GM23338 (cell line): Measurements from ENCODE around the gene CNDP2. TPM values are rescaled to one million over a fixed set of nuclear protein-coding genes. Genes with fewer than 3 reads are reported as not detected.

Experiments used
- ATAC-seq: fragments of 200-7000 bp; cut with Tn5 transposase; 3 replicates; pipeline ENCODE4 v1.9.1; 2020
- DNase-seq: peaks from one replicate; pipeline ENCODE4 v3.0.0-alpha.2; 2015; ENCODE audit warnings: low spot score
- H2AFZ ChIP-seq: fragments of 200-600 bp; sonication (generic); 2 replicates; pipeline ENCODE4 v1.8.0; 2016; ENCODE audit warnings: antibody characterized with exemption, mild to moderate bottlenecking, moderate library complexity
- H3F3A ChIP-seq: fragments of 200-600 bp; sonication (generic); replicated peaks from 2 replicates; pipeline ENCODE4 v1.8.0; 2017; ENCODE audit warnings: antibody characterized with exemption, mixed run types, low read depth
- H3K27ac ChIP-seq: fragments of 200-600 bp; sonication (generic); 2 replicates; pipeline ENCODE4 v1.6.1; 2016; ENCODE audit warnings: low read depth
- H3K27me3 ChIP-seq: fragments of 200-600 bp; sonication (generic); 2 replicates; pipeline ENCODE4 v1.8.0; 2016; ENCODE audit warnings: mild to moderate bottlenecking, mixed run types, moderate library complexity; ENCODE audit not compliant: insufficient read depth
- H3K36me3 ChIP-seq: fragments of 200-600 bp; sonication (generic); 2 replicates; pipeline ENCODE4 v1.8.0; 2016; ENCODE audit warnings: mild to moderate bottlenecking; ENCODE audit not compliant: insufficient read depth
- H3K4me1 ChIP-seq: fragments of 200-600 bp; sonication (generic); 2 replicates; pipeline ENCODE4 v1.8.0; 2016; ENCODE audit warnings: mild to moderate bottlenecking, moderate library complexity; ENCODE audit not compliant: insufficient read depth
- H3K4me2 ChIP-seq: fragments of 200-600 bp; sonication (generic); 2 replicates; pipeline ENCODE4 v1.7.1; 2017; ENCODE audit warnings: mixed run types
- H3K4me3 ChIP-seq: fragments of 200-600 bp; sonication (generic); 2 replicates; pipeline ENCODE4 v1.6.1; 2016; ENCODE audit warnings: mixed run types
- H3K79me2 ChIP-seq: fragments of 200-600 bp; sonication (generic); replicated peaks from 2 replicates; pipeline ENCODE4 v1.8.0; 2017; ENCODE audit warnings: mild to moderate bottlenecking; ENCODE audit not compliant: insufficient read depth
- H3K9me2 ChIP-seq: fragments of 200-600 bp; sonication (generic); 2 replicates; pipeline ENCODE4 v1.8.0; 2017; ENCODE audit not compliant: insufficient read depth
- H4K20me1 ChIP-seq: fragments of 200-600 bp; sonication (generic); replicated peaks from 2 replicates; pipeline ENCODE4 v1.8.0; 2017; ENCODE audit warnings: mild to moderate bottlenecking; ENCODE audit not compliant: insufficient read depth
- H3K27ac Mint-ChIP-seq: 2 replicates; pipeline ENCODE4 v1.8.0; 2020; ENCODE audit warnings: inconsistent platforms, mild to moderate bottlenecking, moderate library complexity, mixed read lengths
- H3K27me3 Mint-ChIP-seq: 3 replicates; pipeline ENCODE4 v1.8.0; 2022; ENCODE audit warnings: low read depth, mild to moderate bottlenecking, moderate library complexity, mixed read lengths, inconsistent platforms; ENCODE audit not compliant: insufficient read depth, poor library complexity
- H3K36me3 Mint-ChIP-seq: 3 replicates; pipeline ENCODE4 v1.8.0; 2021; ENCODE audit warnings: low read depth, mild to moderate bottlenecking, inconsistent platforms, moderate library complexity, mixed read lengths
- H3K4me1 Mint-ChIP-seq: 3 replicates; pipeline ENCODE4 v1.8.0; 2020; ENCODE audit warnings: mild to moderate bottlenecking, inconsistent platforms, mixed read lengths
- H3K4me3 Mint-ChIP-seq: 3 replicates; pipeline ENCODE4 v1.8.0; 2021; ENCODE audit warnings: moderate library complexity, mild to moderate bottlenecking, inconsistent platforms, mixed read lengths
- H3K9me3 Mint-ChIP-seq: 3 replicates; pipeline ENCODE4 v1.8.0; 2020; ENCODE audit warnings: moderate library complexity, mild to moderate bottlenecking, inconsistent platforms, mixed read lengths
- CREB1 ChIP-seq: fragments of 250-450 bp; sonication (Bioruptor Pico); IDR thresholded peaks from 2 replicates; pipeline ENCODE4 v1.5.0; 2020; ENCODE audit warnings: low read depth, mild to moderate bottlenecking, moderate library complexity
- EZH2 ChIP-seq: fragments of 200-600 bp; sonication (generic); IDR thresholded peaks from one replicate; pipeline ENCODE4 v1.8.0; 2017; ENCODE audit warnings: antibody characterized with exemption, mild to moderate bottlenecking, low read depth; ENCODE audit not compliant: unreplicated experiment
- EZH2phosphoT487 ChIP-seq: fragments of 200-600 bp; sonication (generic); IDR thresholded peaks from one replicate; pipeline ENCODE4 v1.8.1; 2018; ENCODE audit warnings: antibody characterized with exemption; ENCODE audit not compliant: unreplicated experiment
- NANOG ChIP-seq: IDR thresholded peaks from 2 replicates; pipeline ENCODE4 v1.6.1; 2016; ENCODE audit warnings: antibody characterized with exemption, borderline replicate concordance
- REST ChIP-seq: IDR thresholded peaks from one replicate; pipeline ENCODE4 v1.6.1; 2018; ENCODE audit warnings: antibody characterized with exemption; ENCODE audit not compliant: unreplicated experiment
- STAT1 ChIP-seq: IDR thresholded peaks from one replicate; pipeline ENCODE4 v1.6.1; 2016; ENCODE audit warnings: antibody characterized with exemption; ENCODE audit not compliant: unreplicated experiment
- ZNF114 ChIP-seq: fragments of 250-450 bp; sonication (Bioruptor Pico); IDR thresholded peaks from 2 replicates; pipeline ENCODE4 v1.5.0; 2020; ENCODE audit warnings: mild to moderate bottlenecking, moderate library complexity
- ZNF331 ChIP-seq: fragments of 250-450 bp; sonication (Bioruptor Pico); IDR thresholded peaks from 2 replicates; pipeline ENCODE4 v1.5.0; 2020; ENCODE audit warnings: low read depth, mild to moderate bottlenecking, moderate library complexity
- ZNF462 ChIP-seq: fragments of 250-450 bp; sonication (Bioruptor Pico); IDR thresholded peaks from 2 replicates; pipeline ENCODE4 v1.5.0; 2020; ENCODE audit warnings: mild to moderate bottlenecking, moderate library complexity
- polyA plus RNA-seq: library from polyadenylated mRNA; unstranded; fragments of >200 nt; fragmentation: Nextera tagmentation; extraction: Ambion mirVana; gene quantifications from 2 replicates; pipeline ENCODE4 v1.2.1, GENCODE V29; 2016
- total RNA-seq: library from RNA; depleted of rRNA; stranded (reverse); fragments of >200 nt; shearing (Covaris generic); gene quantifications from 2 replicates; pipeline ENCODE4 v1.2.3, GENCODE V29; 2014

Gene CNDP2
- total and polyA plus RNA-seq, 2 experiments from 2014 or later, result 116 to 175 TPM

GRCh38 chr18:74480149-74480651 lies 16.0 kb upstream of the CNDP2 start (continued):
- TF ChIP-seq ZNF462 (CRISPR knock-in tag), result no peak
- no peak for TF ChIP-seq NANOG
- TF ChIP-seq EZH2, result no peak
- TF ChIP-seq ZNF114, result no peak
- TF ChIP-seq REST, result no peak

- H3K4me1 ChIP-seq, result no peaks in the 10 kb centered on the region
- no peak overlapping the region for H3K27ac ChIP-seq
- DNase-seq (no peak), ATAC-seq (no peak)
- Mint-ChIP-seq H3K27me3 (peaks cover 2% of the 10 kb centered on the region), H3K27ac (no peak overlapping the region), H3K4me1 (no peaks in the 10 kb centered on the region), H3K9me3 (no peaks in the 10 kb centered on the region), H3K4me3 (no peak overlapping the region), H3K36me3 (no peaks in the 10 kb centered on the region)
- no peak overlapping the region for H3K4me2 ChIP-seq
- no peaks in the 10 kb centered on the region for H3K36me3 ChIP-seq
- H3K4me3 ChIP-seq, result no peak overlapping the region
- H3K79me2 ChIP-seq, result no peaks in the 10 kb centered on the region
- no peak overlapping the region for H2AFZ ChIP-seq
- no peaks in the 10 kb centered on the region for H4K20me1 ChIP-seq
- no peaks in the 10 kb centered on the region for H3K27me3 ChIP-seq
- H3K9me2 ChIP-seq, result no peaks in the 10 kb centered on the region
- H3F3A ChIP-seq, result no peaks in the 10 kb centered on the region
- TF ChIP-seq CREB1 (CRISPR knock-in tag) (no peak), EZH2 (no peak), ZNF331 (CRISPR knock-in tag) (no peak), NANOG (no peak), STAT1 (no peak), EZH2phosphoT487 (no peak), REST (no peak)
These were observed 13.5 kb upstream of the CNDP2 start for GRCh38 chr18:74482697-74483096.
